GM19035 (cell line): ENCODE results near the gene CASP1.

Source experiments
- ATAC-seq: cut with Tn5 transposase; IDR thresholded peaks from one replicate; pipeline ENCODE4 v1.9.1; 2021; ENCODE audit not compliant: unreplicated experiment

Gene CASP1

DNA sequence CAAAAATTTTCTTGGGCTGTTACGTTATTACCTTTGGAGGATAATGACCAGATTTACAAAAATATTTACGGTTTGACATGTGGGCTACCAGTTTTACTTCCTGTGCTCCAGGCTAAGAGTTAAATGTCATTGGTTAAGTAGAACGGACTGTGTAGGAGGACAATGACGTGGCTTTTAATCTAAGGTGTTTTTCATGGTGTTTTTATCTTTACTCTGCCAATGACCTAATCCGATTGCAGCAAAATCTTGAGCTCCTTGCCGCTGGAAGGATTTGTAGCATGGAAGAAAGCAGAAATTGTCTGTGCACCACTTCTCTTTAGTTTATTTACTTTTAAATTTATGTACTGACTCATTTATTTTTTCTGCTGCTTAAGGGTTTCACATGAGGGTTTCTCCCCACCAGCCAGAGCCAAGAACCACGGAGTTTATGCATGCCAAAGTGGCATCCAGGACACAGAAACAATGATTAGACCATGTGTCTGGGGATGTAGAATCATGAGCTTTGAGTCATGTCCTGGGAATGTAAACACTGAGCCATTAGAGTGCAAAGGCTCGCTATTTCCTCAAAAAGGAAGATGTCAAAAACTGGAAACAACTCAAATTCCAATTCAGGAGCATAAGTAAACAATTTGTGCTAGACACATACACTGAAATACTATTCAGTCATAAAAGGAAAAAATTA lies 12.1 kb upstream of the CASP1 start:
- no peak for ATAC-seq

DNA sequence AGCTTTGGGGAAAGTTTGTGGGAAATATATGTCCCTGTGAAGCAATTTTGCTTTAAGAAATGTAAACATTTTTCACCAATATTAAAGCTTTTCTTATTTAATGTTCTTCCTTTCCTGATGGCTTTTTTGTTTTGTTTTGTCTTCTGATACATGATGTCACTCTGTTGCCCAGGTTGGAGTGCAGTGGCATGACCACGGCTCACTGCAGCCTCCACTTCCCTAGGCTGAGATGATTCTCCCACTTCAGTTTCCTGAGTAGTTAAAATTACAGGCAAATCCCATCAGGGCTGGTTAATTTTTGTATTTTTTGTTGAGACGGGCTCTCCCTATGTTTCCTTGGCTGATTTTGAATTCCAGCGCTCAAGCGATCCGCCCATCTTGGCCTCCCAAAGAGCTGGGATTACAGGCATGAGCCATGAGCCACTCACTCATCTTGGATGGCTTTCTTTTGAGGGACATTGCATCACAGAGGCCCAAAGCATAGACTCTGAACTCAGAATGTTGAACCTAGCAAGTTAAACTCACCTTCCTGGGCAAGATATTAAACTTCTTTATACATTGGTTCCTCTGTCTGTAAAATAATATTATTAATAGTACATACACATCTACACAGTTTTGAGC lies 10.8 kb upstream of the CASP1 start:
- no peak for ATAC-seq

DNA sequence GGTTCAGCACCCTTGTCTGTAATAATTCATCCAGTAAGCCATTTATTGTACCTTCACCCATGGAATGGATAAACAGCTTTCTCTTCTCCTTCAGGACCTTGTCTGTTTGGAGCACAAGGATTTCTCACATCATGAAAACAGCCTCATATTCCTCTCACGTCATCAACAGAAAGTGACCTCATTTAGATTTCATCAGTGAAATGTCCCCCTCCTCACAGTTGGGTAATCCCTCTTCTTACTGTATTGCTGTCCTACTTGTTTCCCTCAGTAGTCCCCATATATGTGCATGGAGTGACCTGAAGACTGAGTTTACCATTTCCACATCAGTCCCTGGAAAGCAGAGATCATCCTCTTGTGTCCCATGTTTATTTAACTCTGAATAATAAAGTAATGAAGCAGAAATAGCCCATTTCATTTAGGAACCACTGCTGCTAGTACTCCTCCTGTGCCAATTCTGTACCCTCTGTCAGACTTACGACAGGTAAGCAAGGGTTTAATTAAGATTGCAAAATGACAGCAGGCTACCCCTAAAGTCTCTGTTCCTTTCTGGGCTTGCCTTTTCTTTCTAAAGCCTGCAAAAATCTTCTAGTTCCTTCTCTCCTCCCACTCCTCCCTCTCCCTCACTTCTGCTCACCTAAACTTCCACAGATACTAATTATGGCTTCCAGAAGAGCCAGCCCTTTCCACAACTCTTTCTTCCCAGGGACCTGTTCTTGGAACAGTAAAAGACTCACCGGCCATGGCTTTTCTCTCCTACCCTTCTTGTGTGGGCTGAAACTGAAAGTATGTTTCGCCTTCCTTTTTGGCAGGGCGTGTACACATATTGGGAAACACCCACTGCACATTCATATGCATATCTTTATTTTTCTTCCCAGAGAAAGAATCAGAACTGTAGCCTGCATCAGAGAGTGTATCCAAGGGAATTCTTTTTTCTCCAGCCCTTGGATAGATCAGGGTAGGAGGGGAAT lies 9.9 kb upstream of the CASP1 start, which contains the start of gene CARD16:
Gene CARD16, minus strand, starts transcription at position 779 of the 968 bp plus-strand sequence. Its CDS starts 38 bp downstream, at position 741.
- peak; percentile 99 for ATAC-seq

DNA sequence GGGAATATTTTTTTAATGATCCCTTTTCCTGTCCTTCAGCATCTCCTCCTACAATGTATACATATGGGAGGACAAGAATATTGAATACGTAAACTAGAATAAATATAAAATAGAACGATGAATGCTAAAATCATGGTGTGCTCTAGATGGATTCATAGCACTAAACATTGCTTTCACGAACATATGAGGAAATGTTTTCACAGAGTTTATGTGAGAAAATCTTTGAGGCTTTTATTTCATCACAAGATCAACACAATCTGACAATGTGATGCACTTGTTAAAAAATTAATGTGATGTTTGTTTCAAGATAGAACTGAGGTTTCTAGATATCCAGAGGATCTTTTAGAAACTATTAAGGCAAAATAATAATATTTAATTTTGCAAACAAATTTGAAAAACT lies 7.2 kb upstream of the CASP1 start:
- no peak for ATAC-seq

DNA sequence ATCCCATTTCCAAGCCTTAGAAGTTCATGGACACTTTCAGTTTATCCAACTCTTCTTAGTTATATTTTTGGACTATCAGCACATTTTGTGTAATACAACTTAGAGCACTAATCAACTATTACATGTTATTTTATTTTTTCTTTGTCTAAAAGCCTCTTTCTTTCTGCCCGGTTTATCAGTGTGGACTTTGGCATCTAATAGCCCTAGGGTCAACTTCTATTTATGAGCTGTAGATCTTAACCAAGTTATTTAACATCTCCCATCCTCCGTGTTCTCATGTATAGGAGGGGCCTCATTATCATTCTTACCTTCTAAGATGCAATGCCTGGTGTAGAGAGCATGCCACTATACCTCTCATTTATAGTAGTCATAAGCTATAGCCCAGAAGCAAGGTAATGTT lies 5.8 kb upstream of the CASP1 start:
- ATAC-seq: no peak

DNA sequence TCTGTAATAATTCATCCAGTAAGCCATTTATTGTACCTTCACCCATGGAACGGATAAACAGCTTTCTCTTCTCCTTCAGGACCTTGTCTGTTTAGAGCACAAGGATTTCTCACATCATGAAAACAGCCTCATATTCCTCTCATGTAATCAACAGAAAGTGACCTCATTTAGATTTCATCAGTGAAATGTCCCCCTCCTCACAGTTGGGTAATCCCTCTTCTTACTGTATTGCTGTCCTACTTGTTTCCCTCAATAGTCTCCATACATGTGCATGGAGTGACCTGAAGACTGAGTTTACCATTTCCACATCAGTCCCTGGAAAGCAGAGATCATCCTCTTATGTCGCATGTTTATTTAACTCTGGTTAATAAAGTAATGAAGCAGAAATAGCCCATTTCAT lies 556 bp downstream of the CASP1 start:
- ATAC-seq: peak; percentile 4

DNA sequence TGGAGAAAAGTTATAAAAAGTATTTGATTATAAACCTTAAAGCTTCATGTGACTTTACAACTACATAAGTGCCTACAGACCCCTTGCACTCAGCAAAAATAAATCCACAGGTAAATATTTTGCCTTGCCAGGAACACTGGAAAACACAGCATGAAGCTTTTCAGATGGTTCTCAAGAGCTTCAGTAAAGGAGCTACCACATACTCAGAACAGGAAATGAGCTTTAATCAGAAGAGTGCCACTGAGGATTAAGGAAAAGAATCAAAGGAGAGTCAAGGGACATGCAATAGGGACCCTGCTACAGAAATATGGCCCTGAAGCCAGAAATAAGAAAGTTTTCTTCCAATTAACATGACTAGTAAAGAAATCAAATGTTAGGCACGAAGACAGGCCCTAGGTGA lies 1.2 kb downstream of the CASP1 start:
- ATAC-seq: no peak

DNA sequence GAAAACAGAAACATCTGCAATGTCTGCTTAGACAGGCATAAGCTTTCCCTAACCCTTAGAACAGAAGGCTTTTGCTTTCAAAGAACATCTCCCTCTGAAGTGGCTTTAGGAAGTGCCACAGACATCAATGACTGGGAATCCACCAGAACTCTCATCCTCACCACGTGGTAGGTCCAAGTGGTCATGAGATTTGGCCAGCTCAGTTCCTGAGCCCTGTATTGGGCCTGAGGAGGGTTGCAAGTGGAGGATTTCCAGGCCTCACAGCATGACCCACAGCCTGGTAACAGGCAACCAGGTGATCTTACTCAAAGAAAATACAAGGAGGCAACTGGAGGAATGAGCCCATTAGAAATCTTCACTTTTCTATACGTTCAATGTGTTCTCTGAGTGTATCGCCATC lies 1.6 kb downstream of the CASP1 start:
- ATAC-seq: no peak

DNA sequence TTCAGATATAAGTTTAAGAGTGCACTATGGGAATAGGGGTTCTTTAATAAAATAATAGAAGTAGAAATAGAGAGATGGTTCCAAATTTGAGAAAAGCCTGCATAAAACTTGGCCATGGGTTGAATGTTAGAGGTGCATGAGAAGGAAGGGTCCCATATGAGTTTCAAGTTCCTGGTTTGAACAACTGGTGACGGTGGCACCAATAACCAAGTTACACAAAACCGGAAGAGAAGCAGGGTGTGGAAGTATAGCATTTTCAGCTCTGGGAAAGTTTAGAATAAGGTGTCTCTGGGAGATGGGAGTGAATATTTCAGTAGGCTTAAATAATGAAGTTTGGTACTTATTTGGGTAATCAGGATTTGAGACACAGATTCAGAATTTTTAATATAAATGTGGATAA lies 2.4 kb downstream of the CASP1 start:
- ATAC-seq: no peak

DNA sequence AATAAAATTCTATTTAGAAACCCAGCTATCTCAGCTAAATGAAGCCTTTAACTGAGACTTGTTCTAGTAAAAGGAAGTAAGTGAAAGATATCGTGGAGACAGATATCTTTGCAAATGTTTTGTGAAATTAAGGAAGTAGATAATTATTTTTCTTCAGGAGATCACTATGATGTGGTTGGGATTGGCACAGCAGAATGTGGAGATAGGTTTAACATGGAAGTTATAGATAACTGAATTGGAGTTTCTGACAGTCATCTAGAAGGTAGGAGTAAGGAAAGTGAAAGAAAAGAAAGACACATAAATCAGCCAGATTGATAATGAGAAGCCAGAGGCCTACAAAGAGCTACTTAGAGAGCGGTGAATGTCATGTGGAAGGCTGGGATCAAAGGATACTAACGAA lies 7.3 kb downstream of the CASP1 start:
- no peak for ATAC-seq

DNA sequence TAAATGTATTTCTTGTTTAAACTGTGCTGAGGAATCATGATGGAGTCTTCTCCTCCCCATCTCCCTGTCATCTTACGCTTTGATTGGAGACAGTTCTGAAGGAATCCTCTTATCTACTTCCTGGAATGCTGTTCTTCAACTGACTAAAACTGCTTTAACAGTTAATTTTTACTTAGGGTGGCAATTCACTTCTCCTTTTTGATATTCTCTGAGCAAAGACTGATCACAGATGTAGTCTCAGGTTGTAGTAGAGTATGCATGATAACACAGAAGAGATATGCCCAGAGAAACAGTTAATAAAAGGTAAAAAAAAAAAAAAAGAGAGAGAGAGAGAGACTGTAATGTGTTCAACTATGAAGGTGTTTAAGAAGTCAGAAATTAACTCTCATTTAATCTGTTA lies 10.6 kb downstream of the CASP1 start:
- no peak for ATAC-seq

DNA sequence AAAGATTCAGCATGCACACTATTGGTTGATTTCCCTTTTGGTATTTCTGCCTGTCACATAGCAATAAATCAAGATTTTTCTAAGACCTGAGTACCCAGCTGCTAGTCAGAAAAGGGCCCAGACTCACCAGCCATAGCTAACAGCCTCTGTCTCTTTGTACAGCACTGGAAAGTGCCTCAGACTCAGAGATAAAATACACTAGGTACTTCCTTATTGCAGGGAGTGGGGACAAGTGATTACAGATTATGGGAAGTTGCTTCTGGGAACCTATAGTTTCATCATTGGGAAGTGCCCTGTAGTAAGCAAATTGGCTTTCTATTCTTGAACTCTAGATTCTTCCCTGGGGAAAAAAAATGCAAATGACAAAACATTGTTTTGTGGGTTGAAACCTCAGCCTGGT lies 11.9 kb downstream of the CASP1 start, which contains the start of gene CASP5:
Gene CASP5, minus strand, starts transcription at position 166 of the 400 bp plus-strand sequence. Its CDS starts 32 bp downstream, at position 134.
- ATAC-seq: no peak

DNA sequence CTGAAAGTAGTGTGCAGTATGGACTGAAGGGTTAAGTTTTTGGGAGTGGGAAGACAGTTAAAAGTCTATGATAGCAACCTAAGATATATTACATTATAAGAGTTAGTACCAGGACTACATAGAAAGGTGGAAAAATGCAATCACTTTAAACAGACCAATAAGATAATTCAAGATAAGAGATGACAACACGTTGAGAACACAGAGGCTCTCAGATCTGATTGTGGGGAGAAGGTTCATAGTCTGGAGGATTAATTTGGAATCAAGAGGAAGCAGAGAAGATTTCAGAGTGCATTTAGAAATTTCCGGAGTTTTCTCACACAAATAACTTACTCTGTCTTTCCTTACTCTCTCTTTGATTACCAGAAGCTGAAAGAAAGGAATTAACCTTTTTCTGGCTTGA lies 12.4 kb downstream of the CASP1 start:
- ATAC-seq: no peak

DNA sequence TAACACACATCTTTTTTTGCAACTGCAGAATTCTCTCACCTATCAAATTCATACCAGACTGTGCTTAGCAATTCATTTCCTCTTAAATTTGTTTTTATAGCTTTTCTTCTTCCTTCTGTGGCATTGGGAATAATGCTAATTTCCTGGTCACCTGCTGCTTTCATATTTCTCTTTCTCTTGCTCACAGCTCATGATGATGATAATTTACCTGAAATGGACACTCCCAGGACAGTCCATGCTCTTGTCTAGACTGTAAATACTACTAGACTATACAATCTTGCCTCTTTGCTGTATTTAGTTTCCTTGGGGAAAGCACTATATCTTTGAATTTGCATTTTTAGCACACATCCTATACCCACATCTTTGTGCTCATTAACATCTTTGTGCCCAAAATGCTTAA lies 27.5 kb downstream of the CASP1 start:
- no peak for ATAC-seq

DNA sequence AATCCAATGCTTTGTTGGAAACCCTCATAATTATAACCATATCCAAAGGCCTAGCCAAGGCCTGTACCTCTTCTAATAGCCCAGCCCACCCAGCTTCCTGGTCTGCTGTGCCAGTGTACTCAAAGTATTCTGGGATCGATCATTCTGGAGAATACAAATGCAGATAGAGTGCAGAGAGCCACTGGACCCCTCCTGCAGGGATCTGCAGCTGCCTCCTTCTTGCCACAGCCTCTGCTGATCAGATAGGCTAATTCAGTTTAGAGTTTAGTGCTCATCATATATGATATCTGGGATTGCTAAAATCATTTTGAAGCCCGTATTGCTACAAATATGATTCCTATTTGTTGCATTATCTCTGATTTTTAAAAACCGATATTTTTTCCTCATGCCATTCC lies 29.5 kb downstream of the CASP1 start:
- no peak for ATAC-seq

DNA sequence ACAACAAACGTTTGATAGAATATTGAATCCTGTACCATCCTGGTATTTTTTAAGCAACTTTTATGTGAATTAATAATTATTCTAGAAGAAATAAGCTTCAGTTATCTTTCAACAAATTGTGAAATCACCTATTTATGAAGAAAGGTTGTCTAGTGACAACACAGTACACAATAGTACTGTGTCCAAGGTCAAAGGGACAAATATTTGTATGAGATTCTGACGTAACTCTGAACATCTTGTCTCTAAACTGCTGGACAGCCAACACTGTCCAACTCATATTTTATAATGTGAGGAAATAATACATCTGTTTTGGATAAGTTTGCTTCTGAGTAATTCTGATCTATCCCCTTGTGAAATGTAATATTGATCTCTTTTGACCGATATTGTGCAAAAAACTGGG lies 30.9 kb downstream of the CASP1 start:
- no peak for ATAC-seq

DNA sequence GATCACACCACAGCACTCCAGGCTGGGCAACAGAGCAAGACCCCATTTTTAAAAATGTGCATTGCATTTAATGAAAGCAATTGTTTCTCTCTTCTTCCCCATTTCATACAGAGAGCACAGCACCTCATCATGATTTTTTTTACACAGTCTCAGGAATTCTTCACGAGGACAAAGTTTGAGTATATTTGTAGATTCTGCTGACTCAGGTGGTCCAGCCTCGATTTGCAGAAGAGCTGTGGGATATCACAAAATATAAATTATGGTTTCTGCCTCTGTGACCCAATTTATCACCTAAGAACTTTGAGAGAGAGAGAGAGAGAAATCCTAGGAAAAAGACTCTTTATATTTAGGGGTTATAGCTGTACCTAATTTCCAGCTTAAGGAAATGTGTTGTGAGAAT lies 31.8 kb downstream of the CASP1 start:
- no peak for ATAC-seq

DNA sequence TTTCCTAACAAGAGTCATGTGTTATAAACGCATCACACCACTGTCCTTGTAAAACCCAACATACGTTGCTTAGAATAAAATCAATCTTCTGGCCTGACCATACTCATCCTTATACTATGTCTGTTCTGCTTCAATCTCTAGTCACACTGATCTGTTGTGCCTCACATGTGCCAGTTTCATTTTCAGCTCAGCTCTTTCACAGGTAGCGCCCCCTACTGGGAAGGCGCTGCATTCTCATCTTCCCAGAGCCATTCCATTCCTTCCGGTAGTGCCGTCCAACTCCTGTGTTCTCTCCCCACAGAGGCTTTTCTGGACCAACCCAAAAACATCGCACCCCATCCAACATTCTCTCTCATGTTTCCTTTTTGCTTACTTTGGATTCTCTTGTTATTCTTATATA lies 34.1 kb downstream of the CASP1 start:
- ATAC-seq: peak; percentile 88

DNA sequence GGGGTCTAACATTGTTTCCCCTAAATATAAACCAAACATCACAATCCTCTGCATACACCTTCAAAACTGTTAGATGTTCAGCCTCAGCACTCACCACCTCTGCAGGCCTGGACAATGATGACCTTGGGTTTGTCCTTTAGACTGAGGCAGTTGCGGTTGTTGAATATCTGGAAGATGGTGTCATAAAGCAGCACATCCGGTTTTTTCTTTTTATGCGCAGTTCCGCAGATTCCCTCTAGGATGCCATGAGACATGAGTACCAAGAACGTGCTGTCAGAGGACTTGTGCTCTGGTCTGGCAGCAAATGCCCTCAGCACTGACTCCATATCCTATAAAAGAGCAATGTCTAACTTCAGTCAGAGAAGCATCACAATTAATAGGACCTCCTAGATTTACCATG lies 34.8 kb downstream of the CASP1 start:
- no peak for ATAC-seq

DNA sequence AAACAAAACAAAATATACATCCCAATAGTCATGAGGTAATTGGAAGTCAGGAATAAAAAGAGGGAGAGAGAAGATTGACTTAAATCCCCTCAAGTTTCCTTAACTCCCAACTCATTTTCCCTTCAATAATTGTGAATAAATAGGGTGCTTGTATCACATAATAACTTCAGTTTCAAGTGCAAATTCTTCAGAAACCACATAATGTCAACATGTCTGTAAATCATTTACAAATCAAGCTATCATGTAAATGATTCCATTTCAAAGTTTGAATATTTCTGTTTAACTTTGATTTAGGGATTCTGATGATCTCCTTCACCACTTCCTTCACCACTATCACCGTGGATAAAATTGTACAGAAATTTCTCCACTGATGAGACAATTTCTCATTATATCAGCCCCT lies 35.2 kb downstream of the CASP1 start:
- ATAC-seq: no peak

DNA sequence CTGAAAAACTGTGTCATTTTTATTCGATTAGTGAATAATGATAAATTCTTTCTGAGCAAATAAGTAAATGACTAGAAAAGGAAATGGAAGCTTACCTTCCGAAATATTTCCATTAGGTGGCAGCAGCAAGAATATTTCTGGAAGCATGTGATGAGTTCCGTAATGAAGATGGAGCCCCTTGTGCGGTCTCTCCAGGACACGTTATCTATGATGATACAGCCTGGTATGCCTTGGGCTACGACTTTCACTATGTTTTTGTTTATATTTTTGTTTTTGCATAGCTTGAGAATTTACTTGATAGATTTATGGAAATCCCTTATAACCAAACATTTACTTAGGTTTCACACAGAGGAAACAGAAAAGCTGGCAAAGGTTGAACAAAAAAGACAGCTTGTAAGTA lies 37.7 kb downstream of the CASP1 start:
- ATAC-seq: no peak

DNA sequence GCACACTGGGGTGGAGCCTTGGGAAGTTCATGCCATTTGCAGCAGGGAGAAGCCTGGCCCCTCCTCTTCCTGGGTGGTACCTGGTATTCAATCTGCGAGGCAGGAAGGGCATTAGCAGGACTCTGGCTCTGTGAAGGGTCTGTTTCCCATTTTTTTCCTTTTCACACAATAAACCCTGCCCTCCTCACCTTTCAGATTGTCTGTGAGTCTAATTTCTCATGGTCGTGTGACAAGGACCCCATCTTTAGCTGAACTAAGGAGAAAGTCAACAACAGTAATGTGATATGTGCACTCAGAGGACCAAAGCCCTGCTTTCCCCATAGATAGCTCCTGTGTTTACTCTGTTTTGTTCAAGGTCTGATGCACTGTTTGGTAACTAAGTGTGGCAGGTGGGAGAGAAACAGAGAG lies 39.9 kb downstream of the CASP1 start:
- no peak for ATAC-seq
